Fibroblast of pulmonary artery (primary cell): ENCODE measurements around the gene PLCG2.

Experiments
- DNase-seq: peaks from one replicate; pipeline ENCODE4 v3.0.0-alpha.2; 2010; ENCODE audit warnings: low read depth
- H3K4me3 ChIP-seq: replicated peaks from 2 replicates; pipeline ENCODE4 v1.5.1; 2011; ENCODE audit warnings: low read depth, mild to moderate bottlenecking, control low read depth, low read length, moderate library complexity
- CTCF ChIP-seq: IDR thresholded peaks from 2 replicates; pipeline ENCODE4 v1.5.1; 2011; ENCODE audit warnings: mild to moderate bottlenecking, control low read depth, low read length, inconsistent platforms; ENCODE audit errors: missing control alignments

The PLCG2 gene

DNA sequence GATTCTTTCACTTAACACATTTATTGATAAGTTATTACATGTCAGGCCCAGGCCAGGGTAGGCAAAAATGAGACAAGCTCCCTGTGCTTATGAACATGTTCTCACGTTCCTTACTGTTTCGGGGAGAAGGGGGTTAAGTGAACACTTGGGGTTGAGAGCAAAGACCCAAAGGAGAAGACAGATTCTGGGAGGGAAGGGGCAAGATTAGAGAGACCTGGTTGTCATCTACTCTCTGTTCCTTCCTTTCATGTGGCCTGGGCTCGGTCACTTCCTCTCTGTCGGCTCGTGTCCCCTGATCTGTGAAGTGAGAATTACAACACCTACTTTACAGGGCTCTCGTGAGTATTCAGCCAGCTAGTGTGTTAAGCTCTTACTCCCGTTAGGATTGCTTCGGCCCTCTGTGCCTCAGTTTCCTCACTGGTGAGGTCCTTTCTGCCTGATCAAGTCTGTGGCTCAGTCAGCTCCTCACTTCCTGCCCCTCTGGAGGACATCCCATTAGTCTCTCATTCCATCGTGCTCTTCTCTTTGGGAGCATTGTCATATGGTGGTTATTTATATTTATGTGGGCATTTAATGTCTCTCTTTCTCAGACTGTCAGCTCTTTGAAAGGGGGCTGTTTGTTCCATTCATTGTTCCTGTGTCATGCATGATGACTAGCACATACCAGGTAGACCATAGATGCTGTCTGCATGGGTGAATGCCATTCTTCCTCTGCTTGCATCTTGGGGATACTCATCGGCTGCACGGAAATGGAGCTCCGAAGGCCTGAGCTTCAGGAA is 38.9 kb downstream of the PLCG2 start:
- no peak overlapping the region for H3K4me3 ChIP-seq
- no peak for TF ChIP-seq CTCF
- no peak for DNase-seq

- H3K4me3 ChIP-seq, result no peak overlapping the region
- DNase-seq, result no peak
- no peak for TF ChIP-seq CTCF
Observed at GRCh38 chr16:81818568-81818896, 39.4 kb downstream of the PLCG2 start.

- H3K4me3 ChIP-seq, result no peak overlapping the region
- TF ChIP-seq CTCF, result no peak
- DNase-seq, result no peak
Observed at GRCh38 chr16:81818905-81819304, 39.8 kb downstream of the PLCG2 start.

DNA sequence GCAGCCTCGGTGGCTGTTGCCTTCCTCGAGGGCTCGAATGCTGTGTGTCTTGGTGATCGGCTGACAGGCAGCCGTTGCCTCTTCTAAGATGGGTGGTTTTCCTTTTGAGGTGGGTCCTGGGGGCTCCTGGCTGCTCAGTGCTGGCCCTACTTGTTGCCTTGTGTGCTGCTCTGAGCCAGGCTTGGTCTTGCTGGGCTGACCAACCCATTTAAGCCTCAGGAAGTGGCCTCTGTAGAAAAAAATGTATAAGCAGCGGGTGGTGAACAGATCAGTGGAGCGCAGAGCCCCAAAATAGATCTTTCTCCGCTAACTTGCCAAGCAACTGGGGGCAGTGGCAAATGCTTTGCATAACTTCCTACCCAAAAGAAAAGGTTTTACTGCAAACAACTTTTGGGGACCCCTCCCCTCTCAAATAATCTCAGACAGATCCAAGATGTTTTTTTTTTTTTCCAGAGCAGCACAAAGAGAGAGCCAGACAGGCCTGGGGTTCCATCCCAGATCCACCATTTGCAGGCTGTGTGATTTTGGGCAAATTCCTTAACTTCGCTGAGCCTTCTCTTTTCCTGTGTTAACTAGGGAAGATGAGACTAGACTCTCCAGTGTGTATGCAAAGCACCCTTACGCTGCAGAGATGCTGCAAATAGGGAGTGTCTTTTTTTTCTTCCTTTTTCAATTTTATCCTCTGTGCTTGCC is 42.5 kb downstream of the PLCG2 start:
- no peak for DNase-seq
- no peak overlapping the region for H3K4me3 ChIP-seq
- no peak for TF ChIP-seq CTCF

- H3K4me3 ChIP-seq, result no peak overlapping the region
Observed at GRCh38 chr16:81823111-81823510, 44.0 kb downstream of the PLCG2 start.

GRCh38 chr16:81823734-81824133 is 44.6 kb downstream of the PLCG2 start:
- no peak overlapping the region for H3K4me3 ChIP-seq
- no peak for DNase-seq
- TF ChIP-seq CTCF, result no peak

More at GRCh38 chr16:81823111-81823510, 44.0 kb downstream of the PLCG2 start:
- TF ChIP-seq CTCF, result no peak
- no peak for DNase-seq

GRCh38 chr16:81826523-81826922 is 47.4 kb downstream of the PLCG2 start:
- no peak for TF ChIP-seq CTCF
- no peak for DNase-seq
- no peak overlapping the region for H3K4me3 ChIP-seq
